Measurements from ENCODE around the gene ATP11A. TPM values are rescaled to one million over a fixed set of nuclear protein-coding genes. Genes with fewer than 3 reads are reported as not detected.
"Not testable (repeated sequence)": the region's sequence is repeated elsewhere in the genome, so short reads cannot be mapped to it uniquely, and the experiment has no call there.

ATP11A gene
- total RNA-seq, 1 donor from 2014 or later, result 72.0 TPM

DNA sequence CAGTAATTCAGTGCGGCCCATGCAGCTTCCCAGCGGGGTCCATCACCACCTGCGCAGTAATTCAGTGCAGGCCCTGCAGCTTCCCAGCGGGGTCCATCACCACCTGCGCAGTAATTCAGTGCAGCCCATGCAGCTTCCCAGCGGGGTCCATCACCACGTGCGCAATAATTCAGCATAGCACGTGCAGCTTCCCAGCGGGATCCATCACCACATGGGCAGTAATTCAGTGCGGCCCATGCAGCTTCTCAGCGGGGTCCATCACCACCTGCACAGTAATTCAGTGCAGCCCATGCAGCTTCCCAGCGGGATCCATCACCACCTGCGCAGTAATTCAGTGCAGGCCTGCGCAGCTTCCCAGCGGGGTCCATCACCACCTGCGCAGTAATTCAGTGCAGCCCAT is 173.5 kb downstream of the ATP11A start:
- intact Hi-C loops (cut with micrococcal nuclease); DNase-seq (ENCODE audit: low spot score); H3K27ac Mint-ChIP-seq; H3K4me1 Mint-ChIP-seq (ENCODE audit: low read depth); H3K4me3 Mint-ChIP-seq (ENCODE audit: low read depth); H3K27me3 Mint-ChIP-seq (ENCODE audit: low read depth); H3K9me3 Mint-ChIP-seq: not testable (repeated sequence)
- H3K36me3 Mint-ChIP-seq (ENCODE audit: low read depth), result peaks cover 36% of the 10 kb centered on the region

DNA sequence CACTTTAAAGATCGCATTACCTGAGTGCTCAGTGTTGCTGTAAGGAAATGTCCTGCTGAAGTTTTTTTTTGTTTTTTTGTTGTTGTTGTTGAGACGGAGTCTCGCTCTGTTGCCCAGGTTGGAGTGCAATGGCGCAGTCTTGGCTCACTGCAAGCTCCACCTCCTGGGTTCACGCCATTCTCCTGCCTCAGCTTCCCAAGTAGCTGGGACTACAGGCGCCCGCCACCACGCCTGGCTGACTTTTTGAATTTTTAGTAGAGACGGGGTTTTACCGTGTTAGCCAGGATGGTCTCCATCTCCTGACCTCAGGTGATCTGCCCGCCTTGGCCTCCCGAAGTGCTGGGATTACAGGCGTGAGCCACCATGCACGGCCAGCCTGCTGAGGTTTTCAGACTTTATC is 175.6 kb downstream of the ATP11A start:
- DNase-seq (ENCODE audit: low spot score); intact Hi-C loops (cut with micrococcal nuclease); H3K4me1 Mint-ChIP-seq (ENCODE audit: low read depth); H3K9me3 Mint-ChIP-seq; H3K27ac Mint-ChIP-seq; H3K4me3 Mint-ChIP-seq (ENCODE audit: low read depth); H3K27me3 Mint-ChIP-seq (ENCODE audit: low read depth): not testable (repeated sequence)
- H3K36me3 Mint-ChIP-seq (ENCODE audit: low read depth), result peaks cover 42% of the 10 kb centered on the region

DNA sequence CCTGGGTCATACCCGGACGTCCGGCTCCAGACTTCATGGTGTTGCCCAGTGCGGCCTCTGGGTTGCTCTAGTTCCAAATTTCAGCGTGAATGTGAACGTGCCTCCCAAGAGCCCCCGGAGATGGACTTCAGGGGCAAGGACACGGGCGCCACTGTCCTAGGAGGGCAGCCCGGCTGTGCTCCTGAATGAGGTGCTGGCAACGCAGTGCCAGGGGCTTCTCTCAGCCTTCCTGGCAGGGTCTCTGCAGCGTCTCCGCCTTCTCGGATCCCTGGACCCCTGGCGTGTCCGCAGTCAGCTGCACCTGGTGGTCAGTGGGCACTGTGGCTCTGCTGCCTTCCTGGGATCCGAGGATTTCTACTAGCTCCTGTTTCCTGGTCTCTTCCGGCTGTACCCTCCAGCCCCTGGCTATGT is 177.5 kb downstream of the ATP11A start:
- no peaks in the 10 kb centered on the region for H3K9me3 Mint-ChIP-seq
- H3K36me3 Mint-ChIP-seq (ENCODE audit: low read depth), result peaks cover 46% of the 10 kb centered on the region
- DNase-seq (ENCODE audit: low spot score), result no peak
- H3K27me3 Mint-ChIP-seq (ENCODE audit: low read depth), result no peaks in the 10 kb centered on the region
- intact Hi-C loops (cut with micrococcal nuclease), result no loop called here
- no peak overlapping the region for H3K27ac Mint-ChIP-seq
- peaks cover 3% of the 10 kb centered on the region for H3K4me1 Mint-ChIP-seq (ENCODE audit: low read depth)
- no peak overlapping the region for H3K4me3 Mint-ChIP-seq (ENCODE audit: low read depth)

DNA sequence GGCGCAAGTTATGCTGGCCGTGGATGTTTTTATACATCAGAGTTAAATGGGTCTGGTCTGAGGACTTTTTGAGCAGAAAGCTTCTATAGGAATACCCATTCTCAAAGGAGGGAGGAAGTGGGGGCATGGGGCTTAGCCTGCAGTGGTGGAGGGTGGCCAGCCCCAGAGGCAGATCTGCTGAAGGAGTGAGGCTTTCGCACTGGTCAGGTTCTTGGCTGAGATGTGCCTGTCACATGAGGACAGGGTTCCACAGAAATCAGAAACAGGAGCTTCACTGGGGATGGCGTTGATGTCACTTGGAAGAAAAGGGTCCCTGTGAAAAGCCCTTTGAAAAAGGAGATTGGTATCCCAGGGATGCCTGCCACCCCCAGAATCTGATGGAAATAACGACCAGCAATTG is 178.5 kb downstream of the ATP11A start:
- H3K36me3 Mint-ChIP-seq (ENCODE audit: low read depth), result peaks cover 50% of the 10 kb centered on the region
- peaks cover 7% of the 10 kb centered on the region for H3K9me3 Mint-ChIP-seq
- H3K27ac Mint-ChIP-seq, result no peak overlapping the region
- no peaks in the 10 kb centered on the region for H3K27me3 Mint-ChIP-seq (ENCODE audit: low read depth)
- H3K4me1 Mint-ChIP-seq (ENCODE audit: low read depth), result peaks cover 8% of the 10 kb centered on the region
- no peak for DNase-seq (ENCODE audit: low spot score)
- no peak overlapping the region for H3K4me3 Mint-ChIP-seq (ENCODE audit: low read depth)
- intact Hi-C loops (cut with micrococcal nuclease), result no loop called here

DNA sequence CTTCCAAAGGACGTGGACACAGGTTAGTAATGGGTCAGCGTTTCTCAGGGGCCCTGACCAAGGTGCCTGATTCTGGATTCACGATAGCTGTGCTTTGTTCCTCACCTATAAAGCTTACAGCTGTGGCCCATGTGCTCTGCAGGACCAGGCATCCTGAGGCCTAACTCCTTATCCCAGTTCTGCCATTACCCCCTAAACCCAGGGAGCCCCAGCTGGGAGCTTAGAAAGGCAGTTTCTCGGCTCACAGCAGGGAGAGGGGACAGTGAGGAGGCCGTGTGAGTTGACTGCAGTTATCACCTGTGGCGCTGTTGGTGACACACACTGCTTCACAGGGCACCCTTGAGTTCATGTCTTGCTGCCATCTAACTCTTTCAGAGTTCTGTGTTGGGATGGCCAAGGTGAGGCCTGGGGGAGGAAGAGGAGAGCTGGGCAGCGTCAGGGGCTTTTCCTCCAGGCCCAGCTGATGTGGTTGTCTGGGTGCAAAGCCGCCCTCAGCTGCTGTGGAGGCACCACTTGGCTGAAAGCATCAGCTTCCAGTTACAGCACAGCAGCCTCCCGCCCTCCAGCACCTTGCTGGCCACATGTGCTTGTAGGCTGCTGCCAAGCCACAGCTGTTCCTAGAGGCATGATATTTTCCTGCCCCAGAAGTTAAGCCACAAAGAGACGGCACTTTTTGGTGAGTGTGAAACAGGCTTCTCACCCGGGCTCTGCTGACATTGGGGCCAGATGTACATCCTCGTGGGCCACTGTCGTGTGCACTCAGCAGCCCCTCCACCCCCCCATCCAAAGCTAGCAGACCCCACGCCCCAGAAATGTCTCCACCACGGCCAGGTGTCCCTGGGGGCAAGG is 179.6 kb downstream of the ATP11A start:
- intact Hi-C loops (cut with micrococcal nuclease), result no loop called here
- Mint-ChIP-seq H3K36me3 (ENCODE audit: low read depth) (peaks cover 56% of the 10 kb centered on the region), H3K27me3 (ENCODE audit: low read depth) (no peaks in the 10 kb centered on the region), H3K4me1 (ENCODE audit: low read depth) (peaks cover 14% of the 10 kb centered on the region), H3K9me3 (peaks cover 7% of the 10 kb centered on the region), H3K4me3 (ENCODE audit: low read depth) (no peak overlapping the region), H3K27ac (no peak overlapping the region)
- DNase-seq (ENCODE audit: low spot score), result no peak

DNA sequence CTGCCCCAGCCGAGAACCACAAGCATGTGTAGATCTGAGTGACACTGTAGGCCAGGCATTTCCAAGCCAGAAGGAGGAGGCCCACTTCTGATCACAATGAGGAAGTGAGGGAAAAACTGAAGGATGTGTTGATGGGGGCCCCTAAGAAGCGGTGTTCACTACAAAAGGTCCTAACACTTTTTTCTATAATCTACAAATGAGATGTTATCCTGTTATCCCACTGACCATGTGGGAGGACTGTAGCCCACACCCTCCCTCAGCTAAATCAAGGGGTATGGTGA is 180.2 kb downstream of the ATP11A start:
- DNase-seq (ENCODE audit: low spot score), result no peak
- Mint-ChIP-seq H3K4me1 (ENCODE audit: low read depth) (peaks cover 14% of the 10 kb centered on the region), H3K27me3 (ENCODE audit: low read depth) (no peaks in the 10 kb centered on the region), H3K9me3 (peaks cover 7% of the 10 kb centered on the region), H3K27ac (no peak overlapping the region), H3K4me3 (ENCODE audit: low read depth) (no peak overlapping the region), H3K36me3 (ENCODE audit: low read depth) (peaks cover 56% of the 10 kb centered on the region)
- intact Hi-C loops (cut with micrococcal nuclease), result no loop called here

DNA sequence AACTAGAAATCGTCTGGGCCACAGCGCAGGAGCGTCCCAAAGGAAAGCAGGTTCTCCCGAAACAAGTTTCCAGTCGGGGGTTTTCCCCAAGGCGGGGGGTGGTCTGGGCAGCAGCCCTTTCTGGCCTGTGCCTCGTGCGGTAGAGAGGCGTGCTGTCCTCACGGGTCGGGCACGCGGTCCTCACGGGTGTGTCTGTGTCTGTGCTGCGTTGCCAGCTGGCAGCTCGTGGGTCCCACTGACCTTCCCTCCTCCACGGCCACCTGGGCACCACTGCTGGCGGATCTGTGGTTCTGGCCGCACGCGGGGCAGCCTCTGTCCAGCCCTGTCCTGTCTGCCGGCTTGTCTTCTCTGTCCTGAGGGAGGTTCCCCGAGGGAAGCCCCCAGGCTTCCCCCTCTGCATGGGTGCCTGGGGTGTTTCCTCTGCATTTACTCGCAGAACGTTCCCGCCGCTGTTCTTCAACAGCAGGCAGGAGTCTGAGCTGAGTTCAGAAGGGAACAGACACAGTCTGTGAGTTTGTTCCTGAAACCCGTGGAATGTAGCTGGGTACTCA is 181.0 kb downstream of the ATP11A start:
- H3K27ac Mint-ChIP-seq, result no peak overlapping the region
- peaks cover 61% of the 10 kb centered on the region for H3K36me3 Mint-ChIP-seq (ENCODE audit: low read depth)

DNA sequence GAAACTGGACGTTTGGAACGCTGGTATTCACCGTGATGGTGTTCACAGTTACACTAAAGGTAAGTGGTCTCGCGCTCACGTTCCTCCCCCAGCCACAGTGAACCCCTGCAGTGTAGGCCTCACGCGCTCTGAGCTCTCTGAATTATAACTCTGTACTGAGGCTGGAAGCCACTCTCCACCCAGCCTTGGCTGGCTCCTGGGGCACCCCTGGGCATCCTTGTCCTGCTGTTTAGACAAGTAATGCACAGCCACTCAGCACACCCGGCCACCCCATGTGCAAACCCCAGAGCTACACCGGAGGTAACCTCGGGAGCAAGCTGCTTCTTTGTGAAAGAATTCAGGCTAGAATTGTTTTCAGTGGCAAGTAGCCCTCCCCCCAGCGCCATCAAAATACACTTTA is 181.9 kb downstream of the ATP11A start:
- no peaks in the 10 kb centered on the region for H3K27me3 Mint-ChIP-seq (ENCODE audit: low read depth)
- intact Hi-C loops (cut with micrococcal nuclease), result loop anchor here (2.0 kb wide), 1 partner anchor 181 kb away; the partner anchor contains the start of gene ATP11A
- peaks cover 56% of the 10 kb centered on the region for H3K36me3 Mint-ChIP-seq (ENCODE audit: low read depth)
- no peak for DNase-seq (ENCODE audit: low spot score)
- no peak overlapping the region for H3K27ac Mint-ChIP-seq
- H3K4me3 Mint-ChIP-seq (ENCODE audit: low read depth), result no peak overlapping the region
- H3K9me3 Mint-ChIP-seq, result peaks cover 7% of the 10 kb centered on the region
- peaks cover 14% of the 10 kb centered on the region for H3K4me1 Mint-ChIP-seq (ENCODE audit: low read depth)

More for the DNA sequence above, 181.0 kb downstream of the ATP11A start:
- no peaks in the 10 kb centered on the region for H3K27me3 Mint-ChIP-seq (ENCODE audit: low read depth)
- intact Hi-C loops (cut with micrococcal nuclease), result no loop called here
- no peak overlapping the region for H3K4me3 Mint-ChIP-seq (ENCODE audit: low read depth)
- DNase-seq (ENCODE audit: low spot score), result no peak
- peaks cover 14% of the 10 kb centered on the region for H3K4me1 Mint-ChIP-seq (ENCODE audit: low read depth)
- H3K9me3 Mint-ChIP-seq, result peaks cover 7% of the 10 kb centered on the region

DNA sequence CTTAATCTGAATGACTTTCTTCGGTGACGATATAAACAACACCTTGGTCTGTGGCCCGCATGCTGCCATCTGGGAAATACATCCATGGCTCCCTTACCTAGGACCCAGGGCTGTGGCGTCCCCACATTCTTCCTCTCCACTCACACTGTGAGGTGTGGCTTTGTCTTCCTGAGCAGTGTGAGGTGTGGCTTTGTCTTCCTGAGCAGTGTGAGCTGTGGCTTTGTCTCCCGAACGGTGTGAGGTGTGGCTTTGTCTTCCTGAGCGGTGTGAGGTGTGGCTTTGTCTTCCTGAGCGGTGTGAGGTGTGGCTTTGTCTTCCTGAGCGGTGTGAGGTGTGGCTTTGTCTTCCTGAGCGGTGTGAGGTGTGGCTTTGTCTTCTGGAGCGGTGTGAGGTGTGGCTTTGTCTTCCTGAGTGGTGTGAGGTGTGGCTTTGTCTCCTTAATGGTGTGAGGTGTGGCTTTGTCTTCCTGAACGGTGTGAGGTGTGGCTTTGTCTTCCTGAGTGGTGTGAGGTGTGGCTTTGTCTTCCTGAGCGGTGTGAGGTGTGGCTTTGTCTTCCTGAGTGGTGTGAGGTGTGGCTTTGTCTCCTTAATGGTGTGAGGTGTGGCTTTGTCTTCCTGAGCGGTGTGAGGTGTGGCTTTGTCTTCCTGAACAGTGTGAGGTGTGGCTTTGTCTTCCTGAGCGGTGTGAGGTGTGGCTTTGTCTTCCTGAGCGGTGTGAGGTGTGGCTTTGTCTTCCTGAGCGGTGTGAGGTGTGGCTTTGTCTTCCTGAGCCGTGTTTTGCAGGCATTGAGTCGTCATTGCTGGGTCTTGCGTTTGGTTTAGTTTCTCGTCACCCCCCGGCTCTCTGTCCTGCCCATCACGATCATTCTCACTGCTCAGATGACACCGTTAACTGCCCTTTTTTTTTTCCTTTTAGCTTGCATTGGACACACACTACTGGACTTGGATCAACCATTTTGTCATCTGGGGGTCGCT is 183.1 kb downstream of the ATP11A start:
- DNase-seq (ENCODE audit: low spot score), result peak; percentile 47
- not testable (repeated sequence) for H3K9me3 Mint-ChIP-seq; H3K27me3 Mint-ChIP-seq (ENCODE audit: low read depth); H3K4me3 Mint-ChIP-seq (ENCODE audit: low read depth)
- intact Hi-C loops (cut with micrococcal nuclease), result loop anchor here (2.0 kb wide), 1 partner anchor 182 kb away; the partner anchor contains the start of gene ATP11A
- H3K4me1 Mint-ChIP-seq (ENCODE audit: low read depth), result peaks cover 14% of the 10 kb centered on the region
- peak overlapping the region; percentile 79 for H3K27ac Mint-ChIP-seq
- H3K36me3 Mint-ChIP-seq (ENCODE audit: low read depth), result peaks cover 51% of the 10 kb centered on the region

DNA sequence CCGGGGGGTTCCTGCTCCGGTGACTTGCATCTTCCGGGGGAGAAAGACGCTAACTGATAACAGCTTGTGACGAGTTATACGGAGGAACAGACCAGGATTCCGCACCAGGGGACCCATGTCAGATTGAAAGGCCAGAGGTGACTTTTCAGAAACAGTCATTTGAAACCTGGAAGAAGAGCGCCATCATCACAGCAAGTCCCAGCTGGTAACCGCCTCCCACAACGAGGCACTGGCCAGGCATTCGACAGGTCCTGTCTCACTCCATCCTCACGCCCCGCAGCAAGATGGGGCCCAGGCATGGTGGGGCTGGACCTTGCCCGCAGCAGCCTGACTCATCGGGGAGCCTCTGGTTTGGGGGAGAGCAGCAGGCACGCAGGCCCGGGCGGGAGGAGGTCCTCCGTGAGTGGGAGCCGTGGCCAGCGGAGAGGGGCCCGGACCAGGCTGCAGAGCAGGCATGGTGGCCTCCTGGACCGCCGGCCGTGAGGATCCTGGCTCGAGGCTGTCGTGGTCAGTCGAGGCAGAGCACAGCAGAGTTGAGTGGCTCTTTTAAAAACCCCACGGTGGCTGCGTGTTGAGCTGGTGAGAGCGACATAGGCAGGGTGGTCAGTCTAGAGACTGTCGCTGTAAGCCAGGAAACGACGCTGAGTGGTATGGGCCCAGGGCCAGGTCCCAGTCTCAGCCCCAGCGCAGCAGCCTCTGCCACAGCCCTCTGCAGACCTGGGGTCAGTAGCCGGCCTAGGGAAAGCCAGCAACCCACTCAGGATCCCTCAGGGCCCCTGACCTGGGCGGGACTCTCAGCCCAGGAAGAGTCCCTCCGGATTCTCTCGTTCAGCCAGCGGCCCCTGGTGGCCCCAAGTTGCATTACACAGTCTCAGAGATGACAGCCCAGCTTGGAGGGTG is 184.3 kb downstream of the ATP11A start:
- peak; percentile 44 for DNase-seq (ENCODE audit: low spot score)
- Mint-ChIP-seq H3K27me3 (ENCODE audit: low read depth) (no peaks in the 10 kb centered on the region), H3K4me3 (ENCODE audit: low read depth) (no peak overlapping the region), H3K27ac (peak overlapping the region; percentile 79), H3K36me3 (ENCODE audit: low read depth) (peaks cover 48% of the 10 kb centered on the region), H3K9me3 (peaks cover 7% of the 10 kb centered on the region), H3K4me1 (ENCODE audit: low read depth) (peaks cover 14% of the 10 kb centered on the region)
- intact Hi-C loops (cut with micrococcal nuclease), result loop anchor here (1.0 to 2.0 kb wide), 2 partner anchors 183 to 234 kb away; partner anchors contain the start of gene ATP11A

DNA sequence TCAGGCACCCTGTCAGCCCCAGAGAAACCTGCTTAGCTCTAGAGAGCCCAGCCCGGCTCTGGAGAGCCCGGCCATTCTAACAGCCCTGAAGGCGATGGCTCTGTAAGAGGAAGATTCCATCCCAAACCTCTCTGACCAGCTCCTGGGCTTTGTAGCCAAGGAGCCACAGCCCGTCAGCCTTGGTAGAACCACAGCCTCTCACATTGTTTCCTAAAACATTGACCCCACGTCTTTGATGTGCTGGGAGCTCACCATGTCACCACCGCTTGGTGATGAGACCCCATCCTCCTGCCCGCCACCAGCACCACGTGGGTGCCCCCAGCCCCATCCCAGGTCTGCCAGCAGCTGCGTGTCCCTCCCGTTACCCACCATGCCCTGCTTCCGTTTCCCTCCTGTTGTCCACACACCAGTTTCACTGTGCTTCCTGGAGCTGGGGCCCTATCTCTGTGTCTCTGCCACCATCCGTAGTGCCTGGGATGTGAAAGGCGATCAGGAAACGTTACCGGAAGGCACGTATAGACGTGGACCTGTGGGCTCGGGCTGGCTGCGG is 185.0 kb downstream of the ATP11A start:
- intact Hi-C loops (cut with micrococcal nuclease), result loop anchor here (1.0 kb wide), 1 partner anchor 235 kb away; no protein-coding TSS in a partner anchor
- Mint-ChIP-seq H3K9me3 (peaks cover 7% of the 10 kb centered on the region), H3K36me3 (ENCODE audit: low read depth) (peaks cover 43% of the 10 kb centered on the region), H3K27me3 (ENCODE audit: low read depth) (no peaks in the 10 kb centered on the region), H3K27ac (no peak overlapping the region), H3K4me3 (ENCODE audit: low read depth) (no peak overlapping the region), H3K4me1 (ENCODE audit: low read depth) (peaks cover 14% of the 10 kb centered on the region)
- DNase-seq (ENCODE audit: low spot score), result no peak

DNA sequence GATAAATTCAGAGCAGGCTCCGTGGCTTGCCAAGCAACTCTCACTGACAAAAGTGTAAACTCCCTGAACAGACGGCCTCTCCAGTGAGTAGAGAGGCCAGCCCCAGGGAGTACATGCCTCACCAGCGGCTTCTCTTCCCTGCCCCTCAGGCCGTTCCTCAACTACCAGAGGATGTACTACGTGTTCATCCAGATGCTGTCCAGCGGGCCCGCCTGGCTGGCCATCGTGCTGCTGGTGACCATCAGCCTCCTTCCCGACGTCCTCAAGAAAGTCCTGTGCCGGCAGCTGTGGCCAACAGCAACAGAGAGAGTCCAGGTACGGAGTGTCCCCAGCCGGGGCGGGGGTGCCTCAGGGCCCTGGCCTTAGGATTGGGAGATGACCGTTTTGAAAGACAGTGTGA is 185.8 kb downstream of the ATP11A start:
- no peaks in the 10 kb centered on the region for H3K27me3 Mint-ChIP-seq (ENCODE audit: low read depth)
- no peak overlapping the region for H3K27ac Mint-ChIP-seq
- intact Hi-C loops (cut with micrococcal nuclease), result no loop called here
- peaks cover 14% of the 10 kb centered on the region for H3K4me1 Mint-ChIP-seq (ENCODE audit: low read depth)
- DNase-seq (ENCODE audit: low spot score), result no peak
- H3K4me3 Mint-ChIP-seq (ENCODE audit: low read depth), result no peak overlapping the region
- peaks cover 41% of the 10 kb centered on the region for H3K36me3 Mint-ChIP-seq (ENCODE audit: low read depth)
- peaks cover 7% of the 10 kb centered on the region for H3K9me3 Mint-ChIP-seq

All from activated T-helper 2 cell treated with anti-CD3 and anti-CD28 coated beads, Interferon-gamma antibody, Interleukin-2, Interleukin-4, amounts not matched to agents 10 μg/mL and 5 μg/mL and 100 μg/mL, durations not matched to agents 14 hours and 24 hours and 36 hours (primary cell).